IPS DF 6.9 (cell line): ENCODE results near the gene HLA-DOA.

ENCODE experiments used
- DNase-seq: peaks from one replicate; pipeline ENCODE4 v3.0.0-alpha.2; 2013; ENCODE audit warnings: low read depth, low spot score
- H3K27ac ChIP-seq: one replicate; pipeline ENCODE4 v1.5.1; 2013; ENCODE audit warnings: low read length, control low read depth
- H3K27me3 ChIP-seq: 2 replicates; pipeline ENCODE4 v1.6.1; 2013; ENCODE audit warnings: mild to moderate bottlenecking, low read length; ENCODE audit not compliant: control insufficient read depth, insufficient read depth
- H3K36me3 ChIP-seq: 2 replicates; pipeline ENCODE4 v1.6.1; 2013; ENCODE audit warnings: low read length; ENCODE audit not compliant: control insufficient read depth, insufficient read depth
- H3K4me1 ChIP-seq: 2 replicates; pipeline ENCODE4 v1.6.1; 2013; ENCODE audit warnings: low read length; ENCODE audit not compliant: control insufficient read depth, insufficient read depth
- H3K4me3 ChIP-seq: 2 replicates; pipeline ENCODE4 v1.5.1; 2013; ENCODE audit warnings: mild to moderate bottlenecking, low read length
- H3K9me3 ChIP-seq: 2 replicates; pipeline ENCODE4 v1.6.1; 2013; ENCODE audit warnings: low read length, inconsistent platforms; ENCODE audit not compliant: control insufficient read depth, insufficient read depth
- WGBS: extraction: QIAGEN DNeasy Blood & Tissue Kit; methylation state at CpG from one replicate; pipeline ENCODE4 v1.1.7; 2013; ENCODE audit warnings: mixed read lengths, missing lambda C conversion rate; ENCODE audit not compliant: insufficient read length, insufficient coverage; 5-methylcytosine and 5-hydroxymethylcytosine counted together

Gene HLA-DOA

GRCh38 chr6:33008944-33009861 is at the start of gene HLA-DOA:
HLA-DOA (minus strand) TSS chr6:33009591.
- H3K27me3 ChIP-seq, result no peaks in the 10 kb centered on the region
- peaks cover 1% of the 10 kb centered on the region; the same call in 1 of the 2 replicates for H3K4me1 ChIP-seq
- peak; percentile 77 for DNase-seq
- peak within 1 kb of the TSS; percentile 59; the same call in 1 of the 2 replicates for H3K4me3 ChIP-seq
- no peak within 1 kb of the TSS for H3K27ac ChIP-seq
- WGBS, result no CpG with 5 or more reads among the region's 24 CpGs
- H3K9me3 ChIP-seq, result no peaks in the 10 kb centered on the region
- no peaks in the 10 kb centered on the region for H3K36me3 ChIP-seq

GRCh38 chr6:33057222-33058150 is 48.1 kb upstream of the HLA-DOA start:
- Histone ChIP-seq H3K4me1 (no peaks in the 10 kb centered on the region), H3K36me3 (no peaks in the 10 kb centered on the region), H3K9me3 (no peaks in the 10 kb centered on the region), H3K27me3 (no peaks in the 10 kb centered on the region), H3K4me3 (no peak overlapping the region), H3K27ac (no peak overlapping the region)
- no peak for DNase-seq
- WGBS, result no CpG with 5 or more reads among the region's 6 CpGs

DNA sequence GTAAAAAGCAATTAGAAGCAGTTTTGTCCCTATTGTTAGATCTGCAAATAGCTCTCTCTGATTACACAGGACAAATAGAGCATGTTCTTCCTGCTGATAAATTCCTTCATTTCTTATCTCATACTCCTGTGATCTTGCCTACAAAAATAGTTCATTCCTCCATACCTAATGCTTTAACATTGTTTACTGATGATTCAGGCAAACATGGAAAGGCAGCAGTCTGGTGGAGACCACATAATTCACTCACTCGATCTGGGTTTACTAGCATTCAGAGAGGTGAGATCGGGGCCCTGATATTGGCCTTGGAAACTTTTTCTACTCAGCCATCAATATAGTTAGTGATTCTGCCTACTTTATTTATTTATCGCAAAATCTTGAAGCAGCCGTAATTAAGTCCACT is 43.8 kb upstream of the HLA-DOA start:
- Histone ChIP-seq H3K27me3 (no peaks in the 10 kb centered on the region), H3K27ac (no peak overlapping the region), H3K9me3 (no peaks in the 10 kb centered on the region), H3K36me3 (no peaks in the 10 kb centered on the region), H3K4me3 (no peak overlapping the region), H3K4me1 (peaks cover 3% of the 10 kb centered on the region; the same call in 1 of the 2 replicates)
- WGBS, result no CpG with 5 or more reads among the region's 4 CpGs
- no peak for DNase-seq

DNA sequence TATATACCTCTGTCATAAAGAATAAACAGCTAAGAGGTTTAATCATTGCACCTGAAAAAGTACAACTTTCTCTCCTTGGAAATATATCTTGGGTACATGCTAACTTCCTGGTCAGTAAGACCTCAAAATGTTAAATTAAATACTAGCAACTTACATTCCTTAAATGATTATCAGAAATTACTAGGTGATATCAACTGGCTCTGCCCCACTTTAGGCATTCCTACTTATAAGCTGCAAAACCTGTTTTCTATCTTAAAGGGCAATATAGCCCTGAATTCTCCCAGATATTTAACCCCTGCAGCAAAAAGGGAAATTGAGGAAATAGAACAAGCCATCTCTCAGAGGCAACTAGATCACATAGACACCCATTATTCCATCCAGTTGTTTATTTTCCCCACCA is 43.2 kb upstream of the HLA-DOA start:
- no peak overlapping the region for H3K4me3 ChIP-seq
- no peaks in the 10 kb centered on the region for H3K27me3 ChIP-seq
- DNase-seq, result no peak
- H3K9me3 ChIP-seq, result no peaks in the 10 kb centered on the region
- no peaks in the 10 kb centered on the region for H3K36me3 ChIP-seq
- H3K27ac ChIP-seq, result no peak overlapping the region
- peaks cover 3% of the 10 kb centered on the region; the same call in 1 of the 2 replicates for H3K4me1 ChIP-seq

DNA sequence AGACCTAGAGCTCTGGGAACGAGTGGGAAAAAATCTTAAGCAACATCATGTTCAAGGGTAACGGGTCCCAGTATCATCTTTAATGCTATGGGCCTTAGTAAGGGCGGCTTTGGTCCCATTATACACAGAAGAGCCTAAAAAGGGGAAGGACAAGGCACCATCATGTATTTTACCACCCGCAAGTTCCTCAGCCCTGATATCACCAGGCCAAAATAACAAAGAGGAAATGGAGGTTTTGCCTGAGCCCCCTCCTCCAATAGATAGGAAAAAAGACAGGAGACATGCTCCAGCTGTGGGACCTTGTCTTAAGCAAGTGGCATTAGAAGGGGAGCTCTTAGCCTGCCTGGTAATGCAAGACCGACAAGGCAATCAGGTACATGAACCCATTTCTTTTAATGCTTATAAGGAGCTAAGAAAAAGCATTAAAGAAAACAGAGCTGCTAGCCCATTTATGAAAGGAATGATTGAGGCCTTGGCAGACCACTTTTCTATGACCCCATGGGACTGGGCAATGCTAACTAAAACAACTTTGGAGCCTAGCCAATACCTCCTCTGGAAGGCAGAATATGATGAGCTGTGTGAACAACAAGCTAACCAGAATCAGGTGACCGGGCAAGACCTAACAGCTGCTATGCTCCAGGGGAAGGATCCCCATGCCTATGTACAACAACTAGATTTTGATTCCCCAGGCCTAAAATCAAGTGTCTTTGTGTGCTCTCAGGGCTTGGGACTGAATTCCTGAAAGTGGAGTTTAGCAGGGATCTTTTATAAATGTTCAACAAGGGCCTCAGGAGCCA is 40.8 kb upstream of the HLA-DOA start:
- no CpG with 5 or more reads among the region's 6 CpGs for WGBS
- Histone ChIP-seq H3K36me3 (no peaks in the 10 kb centered on the region), H3K27ac (no peak overlapping the region), H3K27me3 (no peaks in the 10 kb centered on the region), H3K4me1 (peaks cover 3% of the 10 kb centered on the region; the same call in 1 of the 2 replicates), H3K4me3 (no peak overlapping the region), H3K9me3 (no peaks in the 10 kb centered on the region)
- no peak for DNase-seq

- Histone ChIP-seq H3K4me3 (no peak overlapping the region), H3K27me3 (no peaks in the 10 kb centered on the region), H3K36me3 (no peaks in the 10 kb centered on the region), H3K27ac (no peak overlapping the region), H3K4me1 (peaks cover 3% of the 10 kb centered on the region; the same call in 1 of the 2 replicates), H3K9me3 (no peaks in the 10 kb centered on the region)
- no CpG with 5 or more reads among the region's 9 CpGs for WGBS
- DNase-seq, result no peak
Measured at GRCh38 chr6:33049323-33050013, 40.1 kb upstream of the HLA-DOA start.

DNA sequence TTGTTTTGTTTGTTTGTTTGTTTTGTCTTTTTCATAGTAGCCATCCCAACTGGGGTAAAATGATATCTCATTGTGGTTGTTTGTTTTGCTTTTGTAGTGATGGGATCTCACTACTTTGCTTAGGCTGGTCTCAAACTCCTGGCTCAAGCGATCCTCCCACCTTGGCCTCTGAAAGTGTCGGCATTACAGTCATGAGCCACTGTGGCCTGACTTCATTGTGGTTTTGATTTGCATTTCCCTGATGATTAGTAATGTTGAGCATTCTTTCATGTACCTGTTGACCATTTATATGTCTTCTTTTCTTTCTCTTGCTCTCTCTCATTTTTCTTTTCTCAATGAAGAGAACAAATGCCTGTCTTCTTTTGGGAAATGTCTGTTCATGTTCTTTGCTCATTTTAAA is 30.8 kb upstream of the HLA-DOA start:
- no CpG with 5 or more reads among the region's 2 CpGs for WGBS
- H3K36me3 ChIP-seq, result no peaks in the 10 kb centered on the region
- no peaks in the 10 kb centered on the region for H3K27me3 ChIP-seq
- H3K9me3 ChIP-seq, result no peaks in the 10 kb centered on the region
- no peaks in the 10 kb centered on the region for H3K4me1 ChIP-seq
- no peak overlapping the region for H3K27ac ChIP-seq
- DNase-seq, result no peak
- H3K4me3 ChIP-seq, result no peak overlapping the region

GRCh38 chr6:33036535-33036934 is 27.1 kb upstream of the HLA-DOA start:
- Histone ChIP-seq H3K36me3 (no peaks in the 10 kb centered on the region), H3K27me3 (no peaks in the 10 kb centered on the region), H3K27ac (no peak overlapping the region), H3K4me1 (no peaks in the 10 kb centered on the region), H3K9me3 (no peaks in the 10 kb centered on the region), H3K4me3 (no peak overlapping the region)
- DNase-seq, result no peak
- WGBS, result no CpG with 5 or more reads among the region's 1 CpG

- no peak overlapping the region for H3K4me3 ChIP-seq
- no CpG with 5 or more reads among the region's 1 CpG for whole genome bisulfite sequencing
- no peaks in the 10 kb centered on the region for H3K4me1 ChIP-seq
- H3K36me3 ChIP-seq, result no peaks in the 10 kb centered on the region
- no peaks in the 10 kb centered on the region for H3K27me3 ChIP-seq
- DNase-seq, result no peak
- no peaks in the 10 kb centered on the region for H3K9me3 ChIP-seq
- no peak overlapping the region for H3K27ac ChIP-seq
Measured at GRCh38 chr6:33034554-33034953, 25.2 kb upstream of the HLA-DOA start.
